GM23338 (cell line): ENCODE data around the gene TMEM126B.
"Not testable (repeated sequence)": the region's sequence is repeated elsewhere in the genome, so short reads cannot be mapped to it uniquely, and the experiment has no call there.

Experiments used
- EZH2 ChIP-seq: fragments of 200-600 bp; sonication (generic); IDR thresholded peaks from one replicate; pipeline ENCODE4 v1.8.0; 2017; ENCODE audit warnings: antibody characterized with exemption, mild to moderate bottlenecking, low read depth; ENCODE audit not compliant: unreplicated experiment
- POLR2AphosphoS5 ChIP-seq: IDR thresholded peaks from 2 replicates; pipeline ENCODE4 v1.6.1; 2016; ENCODE audit warnings: antibody characterized with exemption, low read depth

DNA sequence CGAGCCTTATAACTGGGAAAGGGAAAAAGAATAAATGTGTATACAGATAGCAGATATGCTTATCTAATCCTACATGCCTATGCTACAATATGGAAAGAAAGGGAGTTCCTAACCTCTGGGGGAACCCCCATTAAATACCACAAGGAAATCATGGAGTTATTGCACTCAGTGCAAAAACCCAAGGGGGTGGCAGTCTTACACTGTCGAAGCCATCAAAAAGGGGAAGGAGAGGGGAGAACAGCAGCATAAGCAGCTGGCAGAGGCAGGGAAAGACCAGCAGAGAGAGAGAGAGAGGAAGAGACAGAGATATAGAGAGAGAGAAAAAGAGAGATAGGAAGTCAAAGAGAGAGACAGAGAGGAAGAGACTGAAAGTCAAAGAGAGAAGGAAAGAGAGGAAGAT is 16.8 kb upstream of the TMEM126B start:
- TF ChIP-seq EZH2, POLR2AphosphoS5: not testable (repeated sequence)
